ENCODE measurements around the gene POMZP3.
"Not testable (repeated sequence)": the region's sequence is repeated elsewhere in the genome, so short reads cannot be mapped to it uniquely, and the experiment has no call there.

Gene POMZP3

GRCh38 chr7:76626989-76627642, at the start of gene POMZP3:
POMZP3 (minus strand) TSS chr7:76627279; CDS start chr7:76626064, 1,215 bp downstream.
- H3K79me2 ChIP-seq (ENCODE audit: insufficient read depth, low read length); H3K36me3 ChIP-seq (ENCODE audit: insufficient read depth, low read length); H3K27me3 ChIP-seq (ENCODE audit: insufficient read depth, low read length, poor library complexity, severe bottlenecking); H4K20me1 ChIP-seq (ENCODE audit: insufficient read depth, low read length, poor library complexity, severe bottlenecking); H3K4me1 ChIP-seq (ENCODE audit: insufficient read depth, low read length, poor library complexity, severe bottlenecking); H3K9me3 ChIP-seq (ENCODE audit: insufficient read depth, low read depth, low read length); H3K9me2 ChIP-seq (replicated peaks; ENCODE audit: low read depth, low read length); H3F3A ChIP-seq (ENCODE audit: low read depth): not testable (repeated sequence)
- H2AFZ ChIP-seq (ENCODE audit: low read length), result 0 out of 2 replicates have a peak within 1 kb of the TSS, but pooled peaks have one; percentile 77
- peak within 1 kb of the TSS; percentile 73 for H3K9ac ChIP-seq (ENCODE audit: low read depth, low read length, poor library complexity, severe bottlenecking)
- H3K4me2 ChIP-seq (ENCODE audit: low read depth, low read length, poor library complexity, severe bottlenecking), result peak within 1 kb of the TSS; percentile 68
- H3K4me3 ChIP-seq (ENCODE audit: low read length, poor library complexity, severe bottlenecking), result peak within 1 kb of the TSS; percentile 76

GRCh38 chr7:76675783-76676182, 48.7 kb upstream of the POMZP3 start:
- not testable (repeated sequence) for H3K9ac ChIP-seq (ENCODE audit: low read depth, low read length, poor library complexity, severe bottlenecking); H4K20me1 ChIP-seq (ENCODE audit: insufficient read depth, low read length, poor library complexity, severe bottlenecking); H3K27me3 ChIP-seq (ENCODE audit: insufficient read depth, low read length, poor library complexity, severe bottlenecking); H2AFZ ChIP-seq (ENCODE audit: low read length); H3K4me2 ChIP-seq (ENCODE audit: low read depth, low read length, poor library complexity, severe bottlenecking); H3K9me3 ChIP-seq (ENCODE audit: insufficient read depth, low read depth, low read length); H3K9me2 ChIP-seq (replicated peaks; ENCODE audit: low read depth, low read length); H3K4me1 ChIP-seq (ENCODE audit: insufficient read depth, low read length, poor library complexity, severe bottlenecking); H3F3A ChIP-seq (ENCODE audit: low read depth); H3K4me3 ChIP-seq (ENCODE audit: low read length, poor library complexity, severe bottlenecking); H3K36me3 ChIP-seq (ENCODE audit: insufficient read depth, low read length); H3K79me2 ChIP-seq (ENCODE audit: insufficient read depth, low read length)

DNA sequence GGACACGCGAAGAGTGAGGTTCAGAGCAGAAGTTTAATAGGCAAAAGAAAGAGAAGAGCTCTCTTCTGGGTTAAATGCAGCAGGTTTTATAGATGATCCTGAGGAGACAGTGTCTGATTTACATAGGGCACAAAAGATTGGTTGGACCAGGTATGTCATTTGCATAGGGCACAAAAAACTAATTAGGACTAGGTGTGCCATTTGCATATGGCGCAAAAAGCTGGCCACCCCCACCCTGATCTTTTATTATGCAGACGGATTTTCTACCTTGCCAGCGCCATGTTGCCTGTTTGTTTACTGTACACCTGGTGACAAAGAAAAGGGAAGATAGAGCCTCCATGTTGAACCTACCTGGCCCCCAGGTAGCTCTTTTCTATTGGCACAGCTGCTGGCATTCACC, 46.3 kb upstream of the POMZP3 start:
- H3K4me1 ChIP-seq (ENCODE audit: insufficient read depth, low read length, poor library complexity, severe bottlenecking); H3K27me3 ChIP-seq (ENCODE audit: insufficient read depth, low read length, poor library complexity, severe bottlenecking); H2AFZ ChIP-seq (ENCODE audit: low read length); H3K4me2 ChIP-seq (ENCODE audit: low read depth, low read length, poor library complexity, severe bottlenecking); H3K9me2 ChIP-seq (replicated peaks; ENCODE audit: low read depth, low read length); H3K36me3 ChIP-seq (ENCODE audit: insufficient read depth, low read length); H3K79me2 ChIP-seq (ENCODE audit: insufficient read depth, low read length); H3K9me3 ChIP-seq (ENCODE audit: insufficient read depth, low read depth, low read length); H3K4me3 ChIP-seq (ENCODE audit: low read length, poor library complexity, severe bottlenecking); H4K20me1 ChIP-seq (ENCODE audit: insufficient read depth, low read length, poor library complexity, severe bottlenecking); H3K9ac ChIP-seq (ENCODE audit: low read depth, low read length, poor library complexity, severe bottlenecking); H3F3A ChIP-seq (ENCODE audit: low read depth): not testable (repeated sequence)

DNA sequence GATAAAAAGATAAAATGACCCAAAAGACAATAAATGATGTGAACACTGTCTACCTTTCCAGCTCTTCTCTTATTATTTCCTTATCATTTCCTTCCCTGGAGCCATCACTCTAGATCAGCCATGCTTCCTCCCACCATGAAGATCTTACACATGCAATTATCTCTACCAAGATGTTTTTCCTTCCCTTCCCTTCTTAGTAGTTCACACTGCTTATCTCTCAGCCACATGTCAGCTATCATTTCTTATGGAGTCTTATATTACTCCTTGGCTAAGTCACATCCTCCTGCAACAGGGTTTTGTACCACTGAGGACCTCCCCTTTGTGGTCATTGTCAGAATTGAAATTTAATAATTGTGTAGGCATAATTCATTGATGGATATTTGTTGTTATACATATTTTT, 32.1 kb upstream of the POMZP3 start:
- H3K79me2 ChIP-seq (ENCODE audit: insufficient read depth, low read length); H3K9me3 ChIP-seq (ENCODE audit: insufficient read depth, low read depth, low read length); H3K4me3 ChIP-seq (ENCODE audit: low read length, poor library complexity, severe bottlenecking); H3K4me2 ChIP-seq (ENCODE audit: low read depth, low read length, poor library complexity, severe bottlenecking); H4K20me1 ChIP-seq (ENCODE audit: insufficient read depth, low read length, poor library complexity, severe bottlenecking); H3K27me3 ChIP-seq (ENCODE audit: insufficient read depth, low read length, poor library complexity, severe bottlenecking); H2AFZ ChIP-seq (ENCODE audit: low read length); H3K4me1 ChIP-seq (ENCODE audit: insufficient read depth, low read length, poor library complexity, severe bottlenecking); H3F3A ChIP-seq (ENCODE audit: low read depth); H3K9me2 ChIP-seq (replicated peaks; ENCODE audit: low read depth, low read length); H3K36me3 ChIP-seq (ENCODE audit: insufficient read depth, low read length); H3K9ac ChIP-seq (ENCODE audit: low read depth, low read length, poor library complexity, severe bottlenecking): not testable (repeated sequence)

DNA sequence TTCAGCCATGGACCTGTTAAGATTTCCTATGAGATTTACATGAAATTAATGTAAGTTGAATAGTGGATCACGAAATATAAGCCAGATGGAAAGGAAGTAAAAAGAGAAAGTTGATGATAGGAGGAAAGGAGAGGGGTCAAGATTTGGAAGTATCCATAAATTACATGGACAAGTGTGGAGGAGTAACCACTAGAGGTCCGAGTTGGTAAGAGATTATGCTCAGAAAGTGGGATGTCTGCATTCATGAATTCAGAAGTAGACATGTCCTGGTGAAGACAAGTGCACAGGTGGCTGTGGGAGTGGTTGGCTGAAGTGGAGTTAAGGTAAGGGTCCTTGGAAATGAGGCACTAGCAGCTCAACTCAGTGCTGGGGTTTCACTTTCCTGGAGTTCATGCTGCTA, 29.3 kb upstream of the POMZP3 start:
- not testable (repeated sequence) for H3K4me1 ChIP-seq (ENCODE audit: insufficient read depth, low read length, poor library complexity, severe bottlenecking); H3K9me2 ChIP-seq (replicated peaks; ENCODE audit: low read depth, low read length); H3K79me2 ChIP-seq (ENCODE audit: insufficient read depth, low read length); H3K4me3 ChIP-seq (ENCODE audit: low read length, poor library complexity, severe bottlenecking); H3K9ac ChIP-seq (ENCODE audit: low read depth, low read length, poor library complexity, severe bottlenecking); H3K27me3 ChIP-seq (ENCODE audit: insufficient read depth, low read length, poor library complexity, severe bottlenecking); H3K36me3 ChIP-seq (ENCODE audit: insufficient read depth, low read length); H3F3A ChIP-seq (ENCODE audit: low read depth); H3K9me3 ChIP-seq (ENCODE audit: insufficient read depth, low read depth, low read length); H2AFZ ChIP-seq (ENCODE audit: low read length); H4K20me1 ChIP-seq (ENCODE audit: insufficient read depth, low read length, poor library complexity, severe bottlenecking); H3K4me2 ChIP-seq (ENCODE audit: low read depth, low read length, poor library complexity, severe bottlenecking)

DNA sequence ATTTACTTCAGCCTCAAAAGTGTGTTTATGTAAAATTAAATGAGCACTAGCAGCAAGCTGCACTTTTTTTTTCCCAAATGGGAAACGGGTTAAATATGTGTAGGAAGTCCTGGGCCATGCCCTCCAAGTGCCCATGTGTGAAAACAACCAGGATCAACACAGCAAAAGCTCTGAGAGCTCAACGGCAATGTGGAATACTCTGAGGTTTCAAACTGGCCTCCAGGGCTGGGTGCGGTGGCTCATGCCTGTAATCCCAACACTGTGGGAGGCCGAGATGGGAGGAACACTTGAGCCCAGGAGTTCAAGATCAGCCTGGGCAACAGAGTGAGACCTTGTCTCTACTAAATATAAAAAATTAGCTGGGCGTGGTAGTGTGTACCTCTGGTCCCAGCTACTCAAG, 15.5 kb upstream of the POMZP3 start:
- not testable (repeated sequence) for H3K27me3 ChIP-seq (ENCODE audit: insufficient read depth, low read length, poor library complexity, severe bottlenecking)

More for the DNA sequence above, 15.5 kb upstream of the POMZP3 start:
- not testable (repeated sequence) for H3K9me3 ChIP-seq (ENCODE audit: insufficient read depth, low read depth, low read length); H3K9me2 ChIP-seq (replicated peaks; ENCODE audit: low read depth, low read length); H3K36me3 ChIP-seq (ENCODE audit: insufficient read depth, low read length); H3K79me2 ChIP-seq (ENCODE audit: insufficient read depth, low read length); H4K20me1 ChIP-seq (ENCODE audit: insufficient read depth, low read length, poor library complexity, severe bottlenecking); H3K4me2 ChIP-seq (ENCODE audit: low read depth, low read length, poor library complexity, severe bottlenecking); H3K4me1 ChIP-seq (ENCODE audit: insufficient read depth, low read length, poor library complexity, severe bottlenecking); H2AFZ ChIP-seq (ENCODE audit: low read length); H3F3A ChIP-seq (ENCODE audit: low read depth); H3K4me3 ChIP-seq (ENCODE audit: low read length, poor library complexity, severe bottlenecking); H3K9ac ChIP-seq (ENCODE audit: low read depth, low read length, poor library complexity, severe bottlenecking)

Data from Loucy (cell line).